K562 (cell line): ENCODE results near the gene TFB2M. TPM values are rescaled to one million over a fixed set of nuclear protein-coding genes. Genes with fewer than 3 reads are reported as not detected.

Experiments
- ATAC-seq: fragments of 200-7000 bp; cut with Tn5 transposase; 3 replicates; pipeline ENCODE4 v1.9.1; 2020; ENCODE audit warnings: moderate library complexity
- BruUV-seq: library from RNA; stranded (reverse); fragments of 400-500 nt; replicated peaks from 2 replicates; lab custom pipeline; 2021; lab: Mats Ljungman, UMichigan
- CTCF ChIA-PET: fragments of 300-600 bp; formaldehyde crosslinking; extraction: SDS; loops from one replicate; lab custom pipeline; 2021; ENCODE audit warnings: low intra/inter-chr PET ratio; lab: Yijun Ruan, JAX
- POLR2A ChIA-PET: fragments of 300-600, 350-650 bp; sonication (Branson Sonifier 250); formaldehyde crosslinking; extraction: SDS; loops from one replicate; lab custom pipeline; 2021; ENCODE audit warnings: antibody characterized with exemption, inconsistent platforms; lab: Yijun Ruan, JAX
- DNase-seq, 4 experiments: peaks; one replicate each; pipeline versions ENCODE4 v3.0.0 to v3.0.0-alpha.2; 2011 to 2018; ENCODE audit warnings: low spot score in 3 of 4, mixed read lengths in 3 of 4; ENCODE audit errors: extremely low read depth in 1 of 4
- FAIRE-seq: peaks from 2 replicates; lab custom pipeline; 2011; peaks lifted over from hg19 to GRCh38; lab: Jason Lieb, UNC
- H2AFZ ChIP-seq: 2 replicates; pipeline ENCODE4 v1.6.0; 2011; ENCODE audit warnings: low read depth, low read length, control low read depth, inconsistent platforms
- H3K27ac ChIP-seq: fragments of 200-600 bp; 3 replicates; pipeline ENCODE4 v1.8.0; 2011; ENCODE audit warnings: low read depth, mild to moderate bottlenecking, control low read depth, inconsistent platforms, low read length, moderate library complexity, mixed read lengths; ENCODE audit errors: extremely low read depth
- H3K27me3 ChIP-seq, 2 experiments: fragments of 300-600 bp in 1 of 2; 2 replicates in 1 of 2; 3 replicates in 1 of 2; pipeline versions ENCODE4 v1.6.0 to v1.8.0; 2011; ENCODE audit warnings: inconsistent platforms in 2 of 2, low read length in 2 of 2, mild to moderate bottlenecking in 1 of 2, mixed read lengths in 1 of 2, moderate library complexity in 1 of 2; ENCODE audit not compliant: control insufficient read depth in 2 of 2, insufficient read depth in 2 of 2
- H3K36me3 ChIP-seq: fragments of 300-600 bp; 3 replicates; pipeline ENCODE4 v1.8.0; 2011; ENCODE audit warnings: mild to moderate bottlenecking, low read length, inconsistent platforms; ENCODE audit not compliant: control insufficient read depth, insufficient read depth
- H3K4me1 ChIP-seq, 2 experiments: fragments of 200-600 bp in 1 of 2; replicated peaks in 1 of 2; 2 replicates in 1 of 2; 3 replicates in 1 of 2; pipeline versions ENCODE4 v1.5.1 to v1.8.0; 2011; ENCODE audit warnings: inconsistent platforms in 2 of 2, low read length in 2 of 2, mild to moderate bottlenecking in 1 of 2, mixed read lengths in 1 of 2, moderate library complexity in 1 of 2; ENCODE audit not compliant: control insufficient read depth in 2 of 2, insufficient read depth in 2 of 2
- H3K4me2 ChIP-seq: 2 replicates; pipeline ENCODE4 v1.6.1; 2011; ENCODE audit warnings: low read length, control low read depth, inconsistent platforms, mixed read lengths; ENCODE audit not compliant: insufficient read depth
- H3K4me3 ChIP-seq: fragments of 200-600 bp; sonication (generic), shearing (Covaris generic); 2 replicates; pipeline ENCODE4 v1.5.1; 2016; ENCODE audit warnings: control low read depth, inconsistent platforms
- H3K79me2 ChIP-seq: fragments of 200-600 bp; 3 replicates; pipeline ENCODE4 v1.8.0; 2011; ENCODE audit warnings: low read length, inconsistent platforms; ENCODE audit not compliant: control insufficient read depth, insufficient read depth
- H3K9ac ChIP-seq, 2 experiments: 2 replicates each; pipeline versions ENCODE4 v1.6.0 to v1.6.1; 2011; ENCODE audit warnings: low read depth in 2 of 2, low read length in 2 of 2, control low read depth in 1 of 2, inconsistent platforms in 1 of 2, mild to moderate bottlenecking in 1 of 2, mixed read lengths in 1 of 2; ENCODE audit not compliant: insufficient read depth in 1 of 2
- H3K9me1 ChIP-seq: one replicate; pipeline ENCODE4 v1.6.0; 2011; ENCODE audit warnings: inconsistent platforms, mild to moderate bottlenecking, low read length, moderate library complexity; ENCODE audit not compliant: control insufficient read depth, insufficient read depth
- H3K9me3 ChIP-seq: replicated peaks from 2 replicates; pipeline ENCODE4 v1.5.1; 2011; ENCODE audit warnings: low read depth, low read length, inconsistent platforms; ENCODE audit not compliant: control insufficient read depth, insufficient read depth
- H4K20me1 ChIP-seq: replicated peaks from 2 replicates; pipeline ENCODE4 v1.6.1; 2011; ENCODE audit warnings: low read length, inconsistent platforms, mixed read lengths; ENCODE audit not compliant: control insufficient read depth, insufficient read depth
- JUND ChIP-seq, 2 experiments: IDR thresholded peaks; 2 replicates in 1 of 2; 3 replicates in 1 of 2; pipeline ENCODE4 v1.6.1; 2011; ENCODE audit warnings: borderline replicate concordance in 2 of 2, low read depth in 2 of 2, low read length in 2 of 2, improper control_type of control experiment in 1 of 2, missing biosample characterization in 1 of 2, missing genetic modification characterization in 1 of 2, missing genetic modification reagents in 1 of 2
- WGBS: fragments of 100-300 bp; shearing (Covaris generic); methylation state at CpG from one replicate; pipeline ENCODE4 v1.1.6; 2016; ENCODE audit warnings: low coverage, mixed read lengths; ENCODE audit not compliant: insufficient coverage; ENCODE audit errors: missing lambda C conversion rate; 5-methylcytosine and 5-hydroxymethylcytosine counted together
- in situ Hi-C: fragments of 300-500 bp; cut with MboI; formaldehyde crosslinking; loops from 4 replicates; pipeline ENCODE4 v1.15.0; 2018; ENCODE audit warnings: inconsistent platforms, mixed read lengths
- intact Hi-C: fragments of 100-400 bp; cut with micrococcal nuclease; formaldehyde crosslinking; loops from 2 replicates; pipeline ENCODE4 v1.14.2; 2022
- polyA plus RNA-seq, 8 experiments: library from polyadenylated mRNA; depleted of rRNA in 4 of 8; stranded (reverse) in 5 of 8; unstranded in 3 of 8; fragments of >200 nt; fragmentation: Nextera tagmentation in 2 of 8; fragmentation: Illumina TruSeq in 1 of 8; extraction: Ambion mirVana in 2 of 8; extraction: Trizol in 1 of 8; gene quantifications; 2 replicates each; pipeline versions ENCODE4 v1.2.1 to v1.2.3, GENCODE V29; 2011 to 2014; ENCODE audit warnings: inconsistent platforms in 1 of 8, missing spikeins in 1 of 8
- total RNA-seq, 7 experiments: library from RNA; depleted of rRNA in 6 of 7; stranded (reverse); fragments of >200 nt in 6 of 7; fragmentation: Illumina TruSeq in 2 of 7; extraction: Trizol in 2 of 7; gene quantifications; 2 replicates each; pipeline versions ENCODE4 v1.2.1 to v1.2.3, GENCODE V29; 2011 to 2021; ENCODE audit warnings: low replicate concordance in 1 of 7
- TF ChIP-seq, protein P1 (sequence below), 2 experiments: fragments of 450-650 bp; conservative IDR thresholded peaks; 2 replicates each; pipeline ENCODE4 v1.6.1; 2017; ENCODE audit warnings: mild to moderate bottlenecking in 2 of 2, moderate library complexity in 2 of 2
- TF ChIP-seq, protein P2 (sequence below), 2 experiments: fragments of 450-650 bp in 1 of 2; sonication (generic) in 1 of 2; formaldehyde crosslinking in 1 of 2; IDR thresholded peaks in 1 of 2; conservative IDR thresholded peaks in 1 of 2; 2 replicates each; pipeline versions ENCODE4 v1.6.1 to v1.8.1; 2016 to 2023; ENCODE audit warnings: mild to moderate bottlenecking in 2 of 2, moderate library complexity in 2 of 2, inconsistent platforms in 1 of 2, missing genetic modification reagents in 1 of 2
- TF ChIP-seq, protein P3 (sequence below): sonication (generic); formaldehyde crosslinking; IDR thresholded peaks from 2 replicates; pipeline ENCODE4 v1.9.0; 2022; ENCODE audit warnings: mild to moderate bottlenecking, missing genetic modification reagents
- TF ChIP-seq, protein P4 (sequence below), 2 experiments: fragments of 450-650 bp in 1 of 2; IDR thresholded peaks; 2 replicates each; pipeline ENCODE4 v1.6.1; 2011 to 2017; ENCODE audit warnings: low read depth in 2 of 2, antibody characterized with exemption in 1 of 2, borderline replicate concordance in 1 of 2, low read length in 1 of 2, mild to moderate bottlenecking in 1 of 2, mixed read lengths in 1 of 2; ENCODE audit not compliant: control insufficient read depth in 1 of 2
- TF ChIP-seq, protein P5 (sequence below): fragments of 250-450 bp; sonication (Bioruptor Pico); IDR thresholded peaks from 2 replicates; pipeline ENCODE4 v1.8.0; 2021; ENCODE audit warnings: moderate library complexity, mild to moderate bottlenecking, inconsistent platforms
- TF ChIP-seq, protein P6 (sequence below): sonication (generic); formaldehyde crosslinking; IDR thresholded peaks from 2 replicates; pipeline ENCODE4 v1.9.0; 2022; ENCODE audit warnings: mild to moderate bottlenecking, missing genetic modification reagents

TFB2M gene
- total and polyA plus RNA-seq, 9 of the 15 experiments (the other 6 are each of a cell fraction or from before 2014, with no cell fraction given) = 55.1 to 162 (median 70.6) TPM

DNA sequence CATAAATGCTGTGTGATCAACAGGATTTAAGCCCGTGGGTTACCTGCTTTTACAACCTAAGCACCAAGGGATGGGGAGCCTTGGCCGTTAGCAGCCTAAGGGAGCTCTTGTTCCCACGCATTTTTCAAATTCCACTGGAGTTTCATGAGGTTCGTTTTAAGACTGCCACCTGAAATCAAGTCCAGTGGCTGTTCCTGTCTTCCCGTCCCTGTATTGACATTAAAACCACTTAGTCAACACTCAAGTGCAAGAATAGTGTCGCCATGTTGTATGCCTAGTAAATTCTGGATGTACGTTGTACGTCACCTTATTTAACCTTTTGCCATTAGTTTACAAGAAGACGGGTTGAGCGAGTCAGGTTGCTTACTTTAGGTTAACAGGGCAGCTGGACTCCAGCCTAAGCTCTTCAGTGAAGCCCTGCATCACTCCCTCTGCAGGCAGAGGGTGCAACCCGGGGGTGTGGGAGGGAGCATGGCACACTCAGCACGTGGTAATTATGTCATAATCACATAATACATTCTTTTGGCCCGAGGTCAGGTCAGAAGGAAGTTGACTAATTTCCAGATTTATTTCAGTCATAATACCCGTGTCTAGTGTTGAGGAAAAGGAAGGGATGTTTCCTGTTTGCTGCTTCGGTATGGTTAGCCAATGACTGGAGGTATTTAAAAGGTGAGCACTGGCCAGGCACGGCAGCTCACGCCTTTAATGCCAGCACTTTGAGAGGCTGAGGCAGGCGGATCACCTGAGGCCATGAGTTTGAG lies 42.7 kb upstream of the TFB2M start:
- Histone ChIP-seq H3K27me3 (no peaks in the 10 kb centered on the region), H3K9me3 (no peaks in the 10 kb centered on the region), H2AFZ (no peak overlapping the region), H3K9me1 (no peaks in the 10 kb centered on the region), H3K9ac (no peak overlapping the region), H3K4me3 (no peak overlapping the region), H3K4me2 (no peak overlapping the region), H3K27ac (no peak overlapping the region), H3K79me2 (peaks cover 84% of the 10 kb centered on the region), H3K4me1 (peaks cover 0 to 3% of the 10 kb centered on the region in 2 experiments; a peak in 1 of 5 replicates), H4K20me1 (peaks cover 6% of the 10 kb centered on the region), H3K36me3 (peaks cover 8% of the 10 kb centered on the region; the same call in 2 of the 3 replicates)
- no peak for FAIRE-seq
- 70% methylated on average over 18 of the region's 18 CpGs for WGBS
- ATAC-seq = peak; percentile 71
- ChIA-PET CTCF (no interaction called here), POLR2A (interaction anchor here (0.7 to 1.3 kb wide), 2 partner anchors 8 to 13 kb away, joined by 3 read pairs; no protein-coding TSS in a partner anchor)
- intact Hi-C loops (no loop called here), in situ Hi-C loops (no loop called here)
- no peak for DNase-seq
- BruUV-seq = no TSS peak
- TF ChIP-seq, protein P1, sequence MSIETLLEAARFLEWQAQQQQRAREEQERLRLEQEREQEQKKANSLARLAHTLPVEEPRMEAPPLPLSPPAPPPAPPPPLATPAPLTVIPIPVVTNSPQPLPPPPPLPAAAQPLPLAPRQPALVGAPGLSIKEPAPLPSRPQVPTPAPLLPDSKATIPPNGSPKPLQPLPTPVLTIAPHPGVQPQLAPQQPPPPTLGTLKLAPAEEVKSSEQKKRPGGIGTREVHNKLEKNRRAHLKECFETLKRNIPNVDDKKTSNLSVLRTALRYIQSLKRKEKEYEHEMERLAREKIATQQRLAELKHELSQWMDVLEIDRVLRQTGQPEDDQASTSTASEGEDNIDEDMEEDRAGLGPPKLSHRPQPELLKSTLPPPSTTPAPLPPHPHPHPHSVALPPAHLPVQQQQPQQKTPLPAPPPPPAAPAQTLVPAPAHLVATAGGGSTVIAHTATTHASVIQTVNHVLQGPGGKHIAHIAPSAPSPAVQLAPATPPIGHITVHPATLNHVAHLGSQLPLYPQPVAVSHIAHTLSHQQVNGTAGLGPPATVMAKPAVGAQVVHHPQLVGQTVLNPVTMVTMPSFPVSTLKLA (conservative IDR thresholded peaks at IDR 0.05) = peak; percentile 59 to 69; a peak in 3 of 4 replicates
- TF ChIP-seq, protein P2, sequence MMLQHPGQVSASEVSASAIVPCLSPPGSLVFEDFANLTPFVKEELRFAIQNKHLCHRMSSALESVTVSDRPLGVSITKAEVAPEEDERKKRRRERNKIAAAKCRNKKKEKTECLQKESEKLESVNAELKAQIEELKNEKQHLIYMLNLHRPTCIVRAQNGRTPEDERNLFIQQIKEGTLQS (IDR thresholded peaks at IDR 0.05) = peak; percentile 72
- TF ChIP-seq, protein P2 (CRISPR knock-in tag; conservative IDR thresholded peaks at IDR 0.05) = no peak
- TF ChIP-seq, protein P3, sequence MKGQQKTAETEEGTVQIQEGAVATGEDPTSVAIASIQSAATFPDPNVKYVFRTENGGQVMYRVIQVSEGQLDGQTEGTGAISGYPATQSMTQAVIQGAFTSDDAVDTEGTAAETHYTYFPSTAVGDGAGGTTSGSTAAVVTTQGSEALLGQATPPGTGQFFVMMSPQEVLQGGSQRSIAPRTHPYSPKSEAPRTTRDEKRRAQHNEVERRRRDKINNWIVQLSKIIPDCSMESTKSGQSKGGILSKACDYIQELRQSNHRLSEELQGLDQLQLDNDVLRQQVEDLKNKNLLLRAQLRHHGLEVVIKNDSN (CRISPR knock-in tag) = peak; percentile 56; the same call in 1 of the 2 replicates
- TF ChIP-seq, protein P4, sequence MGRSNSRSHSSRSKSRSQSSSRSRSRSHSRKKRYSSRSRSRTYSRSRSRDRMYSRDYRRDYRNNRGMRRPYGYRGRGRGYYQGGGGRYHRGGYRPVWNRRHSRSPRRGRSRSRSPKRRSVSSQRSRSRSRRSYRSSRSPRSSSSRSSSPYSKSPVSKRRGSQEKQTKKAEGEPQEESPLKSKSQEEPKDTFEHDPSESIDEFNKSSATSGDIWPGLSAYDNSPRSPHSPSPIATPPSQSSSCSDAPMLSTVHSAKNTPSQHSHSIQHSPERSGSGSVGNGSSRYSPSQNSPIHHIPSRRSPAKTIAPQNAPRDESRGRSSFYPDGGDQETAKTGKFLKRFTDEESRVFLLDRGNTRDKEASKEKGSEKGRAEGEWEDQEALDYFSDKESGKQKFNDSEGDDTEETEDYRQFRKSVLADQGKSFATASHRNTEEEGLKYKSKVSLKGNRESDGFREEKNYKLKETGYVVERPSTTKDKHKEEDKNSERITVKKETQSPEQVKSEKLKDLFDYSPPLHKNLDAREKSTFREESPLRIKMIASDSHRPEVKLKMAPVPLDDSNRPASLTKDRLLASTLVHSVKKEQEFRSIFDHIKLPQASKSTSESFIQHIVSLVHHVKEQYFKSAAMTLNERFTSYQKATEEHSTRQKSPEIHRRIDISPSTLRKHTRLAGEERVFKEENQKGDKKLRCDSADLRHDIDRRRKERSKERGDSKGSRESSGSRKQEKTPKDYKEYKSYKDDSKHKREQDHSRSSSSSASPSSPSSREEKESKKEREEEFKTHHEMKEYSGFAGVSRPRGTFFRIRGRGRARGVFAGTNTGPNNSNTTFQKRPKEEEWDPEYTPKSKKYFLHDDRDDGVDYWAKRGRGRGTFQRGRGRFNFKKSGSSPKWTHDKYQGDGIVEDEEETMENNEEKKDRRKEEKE (IDR thresholded peaks at IDR 0.05; ENCODE audit: borderline replicate concordance in 1 of 2, control insufficient read depth in 1 of 2, low read depth in 2 of 2, low read length in 1 of 2) = no peak
- TF ChIP-seq, protein P5, sequence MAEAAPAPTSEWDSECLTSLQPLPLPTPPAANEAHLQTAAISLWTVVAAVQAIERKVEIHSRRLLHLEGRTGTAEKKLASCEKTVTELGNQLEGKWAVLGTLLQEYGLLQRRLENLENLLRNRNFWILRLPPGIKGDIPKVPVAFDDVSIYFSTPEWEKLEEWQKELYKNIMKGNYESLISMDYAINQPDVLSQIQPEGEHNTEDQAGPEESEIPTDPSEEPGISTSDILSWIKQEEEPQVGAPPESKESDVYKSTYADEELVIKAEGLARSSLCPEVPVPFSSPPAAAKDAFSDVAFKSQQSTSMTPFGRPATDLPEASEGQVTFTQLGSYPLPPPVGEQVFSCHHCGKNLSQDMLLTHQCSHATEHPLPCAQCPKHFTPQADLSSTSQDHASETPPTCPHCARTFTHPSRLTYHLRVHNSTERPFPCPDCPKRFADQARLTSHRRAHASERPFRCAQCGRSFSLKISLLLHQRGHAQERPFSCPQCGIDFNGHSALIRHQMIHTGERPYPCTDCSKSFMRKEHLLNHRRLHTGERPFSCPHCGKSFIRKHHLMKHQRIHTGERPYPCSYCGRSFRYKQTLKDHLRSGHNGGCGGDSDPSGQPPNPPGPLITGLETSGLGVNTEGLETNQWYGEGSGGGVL (CRISPR knock-in tag) = no peak
- TF ChIP-seq, protein P6, sequence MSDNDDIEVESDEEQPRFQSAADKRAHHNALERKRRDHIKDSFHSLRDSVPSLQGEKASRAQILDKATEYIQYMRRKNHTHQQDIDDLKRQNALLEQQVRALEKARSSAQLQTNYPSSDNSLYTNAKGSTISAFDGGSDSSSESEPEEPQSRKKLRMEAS (CRISPR knock-in tag) = peak; percentile 50; the same call in 1 of the 2 replicates
- TF ChIP-seq JUND (IDR thresholded peaks at IDR 0.05; ENCODE audit: borderline replicate concordance, low read depth, low read length) = peak; percentile 19; the same call in 1 of the 2 replicates
- no peak for TF ChIP-seq JUND (tag; IDR thresholded peaks at IDR 0.05; ENCODE audit: borderline replicate concordance, low read depth, low read length)
